ENCODE measurements around the gene CTNNA2.

DNA sequence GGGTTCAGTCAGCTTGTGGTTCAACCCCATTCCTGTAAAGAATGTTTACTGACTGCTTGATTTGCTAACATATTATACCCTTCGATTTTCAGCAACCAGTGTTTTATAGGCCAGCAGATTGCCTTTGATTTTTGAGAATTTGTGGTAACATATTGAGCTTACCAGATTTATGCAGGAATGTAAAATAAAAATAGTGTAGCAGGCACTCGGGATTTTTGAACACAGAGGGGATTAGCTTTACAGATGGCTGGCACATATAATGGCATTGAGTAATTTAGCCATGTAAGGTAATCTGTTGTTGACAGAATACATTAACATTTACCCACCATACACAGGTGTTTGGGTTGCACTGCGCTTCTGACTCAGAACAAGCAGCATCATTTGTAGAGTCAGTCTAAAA lies 437.7 kb downstream of the CTNNA2 start:
- TF ChIP-seq, protein P1, sequence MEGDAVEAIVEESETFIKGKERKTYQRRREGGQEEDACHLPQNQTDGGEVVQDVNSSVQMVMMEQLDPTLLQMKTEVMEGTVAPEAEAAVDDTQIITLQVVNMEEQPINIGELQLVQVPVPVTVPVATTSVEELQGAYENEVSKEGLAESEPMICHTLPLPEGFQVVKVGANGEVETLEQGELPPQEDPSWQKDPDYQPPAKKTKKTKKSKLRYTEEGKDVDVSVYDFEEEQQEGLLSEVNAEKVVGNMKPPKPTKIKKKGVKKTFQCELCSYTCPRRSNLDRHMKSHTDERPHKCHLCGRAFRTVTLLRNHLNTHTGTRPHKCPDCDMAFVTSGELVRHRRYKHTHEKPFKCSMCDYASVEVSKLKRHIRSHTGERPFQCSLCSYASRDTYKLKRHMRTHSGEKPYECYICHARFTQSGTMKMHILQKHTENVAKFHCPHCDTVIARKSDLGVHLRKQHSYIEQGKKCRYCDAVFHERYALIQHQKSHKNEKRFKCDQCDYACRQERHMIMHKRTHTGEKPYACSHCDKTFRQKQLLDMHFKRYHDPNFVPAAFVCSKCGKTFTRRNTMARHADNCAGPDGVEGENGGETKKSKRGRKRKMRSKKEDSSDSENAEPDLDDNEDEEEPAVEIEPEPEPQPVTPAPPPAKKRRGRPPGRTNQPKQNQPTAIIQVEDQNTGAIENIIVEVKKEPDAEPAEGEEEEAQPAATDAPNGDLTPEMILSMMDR (IDR thresholded peaks at IDR 0.05), result no peak
- no peak for TF ChIP-seq POLR2A (IDR thresholded peaks at IDR 0.05)
